CD4-positive, alpha-beta T cell treated with Interleukin-6 for 4 hours (primary cell): ENCODE results near the gene KIF16B.
"Not testable (repeated sequence)": the region's sequence is repeated elsewhere in the genome, so short reads cannot be mapped to it uniquely, and the experiment has no call there.

Experiments used
- DNase-seq: peaks from one replicate; pipeline ENCODE4 v3.0.0-alpha.2; 2020; ENCODE audit warnings: mixed read lengths

KIF16B gene

GRCh38 chr20:16552015-16552414 is 21.2 kb downstream of the KIF16B start:
- no peak for DNase-seq

- DNase-seq, result no peak
Observed at GRCh38 chr20:16551607-16552006, 21.6 kb downstream of the KIF16B start.

- no peak for DNase-seq
Observed at GRCh38 chr20:16548068-16548672, 25.1 kb downstream of the KIF16B start.

- DNase-seq, result no peak
Observed at GRCh38 chr20:16544949-16545348, 28.3 kb downstream of the KIF16B start.

GRCh38 chr20:16542477-16542876 is 30.8 kb downstream of the KIF16B start:
- no peak for DNase-seq

- DNase-seq, result no peak
Observed at GRCh38 chr20:16541878-16542277, 31.4 kb downstream of the KIF16B start.

GRCh38 chr20:16541226-16541625 is 32.0 kb downstream of the KIF16B start:
- DNase-seq, result no peak

GRCh38 chr20:16539280-16540021 is 33.8 kb downstream of the KIF16B start:
- DNase-seq, result no peak

GRCh38 chr20:16538779-16539178 is 34.5 kb downstream of the KIF16B start:
- DNase-seq, result no peak

- DNase-seq, result no peak
Observed at GRCh38 chr20:16537918-16538317, 35.3 kb downstream of the KIF16B start.

GRCh38 chr20:16537025-16537665 is 36.1 kb downstream of the KIF16B start:
- DNase-seq, result no peak

- no peak for DNase-seq
Observed at GRCh38 chr20:16535277-16535676, 38.0 kb downstream of the KIF16B start.

- no peak for DNase-seq
Observed at GRCh38 chr20:16533502-16533901, 39.7 kb downstream of the KIF16B start.

GRCh38 chr20:16531485-16531884 is 41.8 kb downstream of the KIF16B start:
- no peak for DNase-seq

- DNase-seq, result no peak
Observed at GRCh38 chr20:16530201-16530681, 43.0 kb downstream of the KIF16B start.

GRCh38 chr20:16528078-16528477 is 45.2 kb downstream of the KIF16B start:
- DNase-seq, result no peak

- no peak for DNase-seq
Observed at GRCh38 chr20:16527438-16527837, 45.8 kb downstream of the KIF16B start.

- DNase-seq, result no peak
Observed at GRCh38 chr20:16526433-16527380, 46.5 kb downstream of the KIF16B start.

- DNase-seq, result not testable (repeated sequence)
Observed at GRCh38 chr20:16522651-16523050, 50.6 kb downstream of the KIF16B start.

GRCh38 chr20:16520154-16520553 is 53.1 kb downstream of the KIF16B start:
- no peak for DNase-seq

- not testable (repeated sequence) for DNase-seq
Observed at GRCh38 chr20:16519673-16520072, 53.6 kb downstream of the KIF16B start.

GRCh38 chr20:16518784-16519084 is 54.5 kb downstream of the KIF16B start:
- no peak for DNase-seq
